Stimulated activated CD4-positive, alpha-beta T cell treated with anti-CD3 and anti-CD28 coated beads, TNF-alpha, amount 100 ng/mL, for 48 hours (primary cell): ENCODE data around the gene EVPLL.
"Not testable (repeated sequence)": the region's sequence is repeated elsewhere in the genome, so short reads cannot be mapped to it uniquely, and the experiment has no call there.

Source experiments
- DNase-seq, 3 donors: peaks; one replicate each; pipeline ENCODE4 v3.0.0-alpha.2; 2020; ENCODE audit warnings: low read depth in 3 of 3

The EVPLL gene

DNA sequence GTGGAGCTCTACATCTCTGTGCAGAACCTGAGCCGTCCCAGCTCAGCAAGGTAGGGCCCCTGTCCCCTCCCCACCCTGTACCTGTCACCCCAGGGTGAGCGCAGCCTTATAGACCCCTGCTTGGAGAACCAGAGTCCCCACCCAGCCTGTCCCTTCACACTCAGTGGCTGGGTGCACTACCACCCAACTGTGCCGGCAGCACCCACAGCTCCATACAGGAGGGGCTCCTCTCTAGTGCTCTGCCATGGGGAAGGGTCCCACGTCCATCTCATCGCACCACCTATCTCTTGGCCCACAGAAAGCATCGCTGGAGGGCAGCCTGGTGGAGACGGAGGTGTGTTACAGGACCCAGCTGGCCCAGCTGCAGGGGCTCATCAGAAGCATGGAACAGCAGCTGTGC is 45.4 kb downstream of the EVPLL start:
- not testable (repeated sequence) for DNase-seq

DNA sequence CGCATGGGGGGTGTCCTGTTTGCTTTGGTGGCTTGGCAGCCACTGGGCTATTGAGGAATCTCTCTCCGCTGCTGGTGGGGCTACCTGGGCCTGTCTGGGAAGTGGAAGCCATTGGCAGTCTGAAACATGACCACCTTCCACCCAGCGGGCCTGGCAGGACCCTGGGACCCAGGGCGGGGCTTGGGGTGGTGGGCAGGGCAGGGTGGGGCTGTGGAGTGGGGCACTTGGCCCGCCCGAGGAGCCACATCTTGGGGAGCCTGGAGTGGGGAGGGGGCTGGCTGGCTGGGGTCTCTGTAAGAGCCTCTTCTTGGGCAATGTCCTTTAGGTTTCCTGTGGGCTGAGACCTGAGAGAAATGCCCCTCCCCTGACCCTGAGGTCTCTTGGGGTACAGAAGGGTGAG is 48.0 kb downstream of the EVPLL start:
- not testable (repeated sequence) for DNase-seq

DNA sequence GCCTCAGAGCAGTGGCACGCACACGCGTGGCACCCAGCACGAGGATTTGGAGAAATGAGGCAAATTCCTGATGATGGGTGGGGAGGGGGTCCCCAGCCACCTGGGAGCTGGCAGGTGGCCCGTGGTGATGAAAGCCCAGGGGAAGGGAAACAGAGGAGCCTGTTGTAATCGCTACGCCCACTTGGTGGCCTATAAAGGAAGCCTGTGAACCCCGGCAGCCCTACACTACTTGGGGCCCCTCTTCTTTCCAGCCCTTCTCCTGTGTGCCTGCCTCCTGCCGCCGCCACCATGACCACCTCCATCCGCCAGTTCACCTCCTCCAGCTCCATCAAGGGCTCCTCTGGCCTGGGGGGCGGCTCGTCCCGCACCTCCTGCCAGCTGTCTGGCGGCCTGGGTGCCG is 49.1 kb downstream of the EVPLL start:
- DNase-seq: not testable (repeated sequence)

DNA sequence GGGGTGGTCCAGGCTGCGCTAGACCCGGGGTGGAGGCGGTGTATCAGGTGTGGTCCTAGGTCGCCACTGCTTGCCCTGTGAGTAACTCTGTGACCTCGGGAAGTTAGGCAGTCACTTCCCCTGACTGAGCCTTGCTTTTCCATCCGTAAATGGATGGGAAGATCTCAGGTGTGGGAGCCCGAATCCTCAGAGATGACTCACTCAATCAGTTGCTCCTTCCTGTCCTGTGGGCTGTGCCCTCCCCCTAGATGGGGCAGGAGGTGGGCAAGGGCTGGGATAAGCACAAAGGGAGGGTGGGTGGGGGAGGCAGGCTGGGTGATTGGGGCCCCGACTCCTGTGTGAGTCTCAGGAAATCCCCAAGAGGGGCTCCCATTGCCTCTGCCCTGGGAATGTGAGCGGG is 54.6 kb downstream of the EVPLL start:
- DNase-seq: not testable (repeated sequence)
